H1 (cell line): ENCODE measurements around the gene RTEL1.

Source experiments
- BCL11A ChIP-seq, 2 experiments: IDR thresholded peaks; one replicate each; pipeline ENCODE4 v1.6.1; 2011; ENCODE audit warnings: low read depth in 2 of 2, low read length in 2 of 2, mild to moderate bottlenecking in 2 of 2
- CEBPB ChIP-seq: IDR thresholded peaks from 2 replicates; pipeline ENCODE4 v1.6.1; 2012; ENCODE audit warnings: low read depth, low read length
- CREB1 ChIP-seq: IDR thresholded peaks from 2 replicates; pipeline ENCODE4 v1.6.1; 2012; ENCODE audit warnings: inconsistent platforms
- CTCF ChIP-seq, 3 experiments: IDR thresholded peaks; 1 replicate in 2 of 3; 2 replicates in 1 of 3; pipeline versions ENCODE4 v1.5.1 to v1.6.1; 2011; ENCODE audit warnings: low read length in 3 of 3, mild to moderate bottlenecking in 3 of 3, inconsistent platforms in 2 of 3, low read depth in 1 of 3, moderate library complexity in 1 of 3; ENCODE audit not compliant: insufficient read depth in 1 of 3; ENCODE audit errors: control extremely low read depth in 1 of 3
- GABPA ChIP-seq: IDR thresholded peaks from 2 replicates; pipeline ENCODE4 v1.6.1; 2011; ENCODE audit warnings: mild to moderate bottlenecking, low read length, moderate library complexity, borderline replicate concordance; ENCODE audit not compliant: insufficient read depth
- HDAC2 ChIP-seq, 2 experiments: fragments of 300-600 bp in 1 of 2; sonication (generic) in 1 of 2; IDR thresholded peaks; 2 replicates each; pipeline ENCODE4 v1.6.1; 2011 to 2012; ENCODE audit warnings: low read depth in 2 of 2, low read length in 2 of 2, mild to moderate bottlenecking in 2 of 2, moderate library complexity in 2 of 2, borderline replicate concordance in 1 of 2, inconsistent platforms in 1 of 2
- JUND ChIP-seq: IDR thresholded peaks from 2 replicates; pipeline ENCODE4 v1.6.1; 2011; ENCODE audit warnings: mild to moderate bottlenecking, improper control_type of control experiment, low read length
- MAX ChIP-seq: IDR thresholded peaks from 2 replicates; pipeline ENCODE4 v1.6.1; 2012; ENCODE audit warnings: inconsistent platforms
- POLR2A ChIP-seq, 2 experiments: IDR thresholded peaks; 1 replicate in 1 of 2; 2 replicates in 1 of 2; pipeline ENCODE4 v1.6.1; 2011; ENCODE audit warnings: low read depth in 2 of 2, low read length in 2 of 2, mild to moderate bottlenecking in 2 of 2; ENCODE audit errors: control extremely low read depth in 1 of 2
- POLR2AphosphoS5 ChIP-seq: IDR thresholded peaks from 2 replicates; pipeline ENCODE4 v1.6.1; 2011; ENCODE audit warnings: low read depth, low read length
- RAD21 ChIP-seq, 2 experiments: IDR thresholded peaks in 1 of 2; conservative IDR thresholded peaks in 1 of 2; 2 replicates each; pipeline ENCODE4 v1.6.1; 2011; ENCODE audit warnings: low read depth in 2 of 2, low read length in 2 of 2, improper control_type of control experiment in 1 of 2, inconsistent platforms in 1 of 2, mild to moderate bottlenecking in 1 of 2, moderate library complexity in 1 of 2
- SRF ChIP-seq: IDR thresholded peaks from 2 replicates; pipeline ENCODE4 v1.6.1; 2011; ENCODE audit warnings: mild to moderate bottlenecking, low read depth, low read length, moderate library complexity
- TAF1 ChIP-seq: IDR thresholded peaks from 2 replicates; pipeline ENCODE4 v1.6.1; 2011; ENCODE audit warnings: mild to moderate bottlenecking, low read depth, low read length
- YY1 ChIP-seq: IDR thresholded peaks from 2 replicates; pipeline ENCODE4 v1.6.1; 2011; ENCODE audit warnings: low read depth, mild to moderate bottlenecking, low read length

GRCh38 chr20:63689046-63690002 lies 31.2 kb downstream of the RTEL1 start:
- TF ChIP-seq RAD21 (IDR thresholded peaks at IDR 0.05 in 1 of 2, conservative IDR thresholded peaks at IDR 0.05 in 1 of 2; ENCODE audit: low read depth in 2 of 2, low read length in 2 of 2) (no peak), YY1 (no peak), HDAC2 (IDR thresholded peaks at IDR 0.05; ENCODE audit: borderline replicate concordance in 1 of 2, low read depth in 2 of 2, low read length in 2 of 2) (no peak), MAX (no peak), CTCF (IDR thresholded peaks at IDR 0.05; ENCODE audit: control extremely low read depth in 1 of 3, insufficient read depth in 1 of 3, low read depth in 1 of 3, low read length in 3 of 3) (no peak), POLR2AphosphoS5 (no peak), SRF (no peak), CREB1 (no peak), CEBPB (no peak), POLR2A (IDR thresholded peaks at IDR 0.05; ENCODE audit: control extremely low read depth in 1 of 2, low read depth in 2 of 2, low read length in 2 of 2) (no peak), JUND (no peak), GABPA (no peak), TAF1 (no peak), BCL11A (IDR thresholded peaks at IDR 0.05; ENCODE audit: low read depth in 2 of 2, low read length in 2 of 2) (no peak)
